Spleen (tissue), 11 donors: Measurements from ENCODE around the gene EGLN3. TPM values are rescaled to one million over a fixed set of nuclear protein-coding genes. Genes with fewer than 3 reads are reported as not detected.

Experiments used
- DNase-seq: peaks from one replicate; pipeline ENCODE4 v3.0.0-alpha.2; 2020
- H3K27ac ChIP-seq, 8 donors: fragments of 200-600 bp; sonication (generic) in 7 of 8; 1 replicate in 4 of 8; 2 replicates in 4 of 8; pipeline versions ENCODE4 v1.5.0 to v1.8.0; 2016 to 2021; ENCODE audit warnings: inconsistent platforms in 4 of 8, mild to moderate bottlenecking in 4 of 8, moderate library complexity in 1 of 8
- H3K27me3 ChIP-seq, 7 donors: fragments of 200-600 bp; sonication (generic) in 6 of 7; replicated peaks in 1 of 7; 1 replicate in 4 of 7; 2 replicates in 3 of 7; pipeline versions ENCODE4 v1.5.0 to v1.8.0; 2016 to 2021; ENCODE audit warnings: inconsistent platforms in 3 of 7, mild to moderate bottlenecking in 1 of 7
- H3K36me3 ChIP-seq, 6 donors: fragments of 200-600 bp; sonication (generic) in 5 of 6; 1 replicate in 4 of 6; 2 replicates in 2 of 6; pipeline versions ENCODE4 v1.5.0 to v1.8.0; 2016 to 2021; ENCODE audit warnings: inconsistent platforms in 2 of 6
- H3K4me1 ChIP-seq, 6 donors: fragments of 200-600 bp; sonication (generic) in 5 of 6; 1 replicate in 3 of 6; 2 replicates in 3 of 6; pipeline versions ENCODE4 v1.5.0 to v1.8.0; 2016 to 2021; ENCODE audit warnings: inconsistent platforms in 3 of 6
- H3K4me3 ChIP-seq, 8 donors: fragments of 200-600 bp; sonication (generic) in 7 of 8; 1 replicate in 4 of 8; 2 replicates in 4 of 8; pipeline versions ENCODE4 v1.5.0 to v1.8.0; 2016 to 2021; ENCODE audit warnings: inconsistent platforms in 4 of 8, mild to moderate bottlenecking in 4 of 8, moderate library complexity in 2 of 8
- H3K9me3 ChIP-seq, 8 donors: fragments of 200-600 bp; sonication (generic) in 7 of 8; 1 replicate in 4 of 8; 2 replicates in 4 of 8; pipeline versions ENCODE4 v1.5.0 to v1.8.0; 2016 to 2021; ENCODE audit warnings: inconsistent platforms in 4 of 8
- CTCF ChIP-seq, 11 experiments: fragments of 200-600 bp in 7 of 11; fragments of 450-650 bp in 4 of 11; sonication (generic) in 4 of 11; IDR thresholded peaks in 8 of 11; conservative IDR thresholded peaks in 3 of 11; 1 replicate in 7 of 11; 2 replicates in 4 of 11; pipeline versions ENCODE4 v1.4.0 to v1.8.0; 2016 to 2021; ENCODE audit warnings: antibody characterized with exemption in 11 of 11, inconsistent platforms in 4 of 11, mild to moderate bottlenecking in 1 of 11
- POLR2A ChIP-seq, 3 donors: fragments of 450-650 bp; IDR thresholded peaks; one replicate each; pipeline ENCODE4 v1.5.1; 2017; ENCODE audit warnings: antibody characterized with exemption in 3 of 3, mild to moderate bottlenecking in 1 of 3
- POLR2AphosphoS5 ChIP-seq, 3 donors: sonication (generic); formaldehyde crosslinking; IDR thresholded peaks; one replicate each; pipeline ENCODE4 v1.5.1; 2017; ENCODE audit warnings: antibody characterized with exemption in 3 of 3
- WGBS, 5 donors: extraction: QIAGEN DNeasy Blood & Tissue Kit in 3 of 5; methylation state at CpG; one replicate each; pipeline versions ENCODE4 v1.1.5 to v1.1.7; 2013 to 2018; 5-methylcytosine and 5-hydroxymethylcytosine counted together
- intact Hi-C: fragments of 100-400 bp; cut with DNase I; formaldehyde crosslinking; loops from one replicate; pipeline ENCODE4 v1.15.0; 2023; ENCODE audit warnings: low total_unique reads
- polyA plus RNA-seq, 3 donors: library from polyadenylated mRNA; stranded (reverse); fragments of 200-250 nt; gene quantifications; one replicate each; pipeline ENCODE4 v1.2.1, GENCODE V29; 2013
- total RNA-seq, 7 donors: library from RNA; depleted of rRNA in 3 of 7; stranded (reverse); fragments of >200 nt in 3 of 7; fragmentation: NEBNext Ultra II Directional in 4 of 7; extraction: Animal tissue kit (Norgen Biotek cat#: 25700) in 4 of 7; gene quantifications; one replicate each; pipeline versions ENCODE4 v1.1.0 to v1.2.1, GENCODE V29; 2016 to 2021
- donor health status: healthy with polysubstance abuse.
- donor health status: DM: no; HTN: no; CAD: no; lungs with moderate emphysema.
- donor health status: DM: no; HTN: no; CAD: no.
- donor health status: Bipolar disorder and iron deficiency.
- donor health status: healthy.
- donor health status: DM: no; HTN: no; CAD: no.
- donor health status: DM: yes; HTN: yes; CAD: no.

The EGLN3 gene
- total and polyA plus RNA-seq, 10 donors = 4.0 to 21.5 (median 7.8) TPM

DNA sequence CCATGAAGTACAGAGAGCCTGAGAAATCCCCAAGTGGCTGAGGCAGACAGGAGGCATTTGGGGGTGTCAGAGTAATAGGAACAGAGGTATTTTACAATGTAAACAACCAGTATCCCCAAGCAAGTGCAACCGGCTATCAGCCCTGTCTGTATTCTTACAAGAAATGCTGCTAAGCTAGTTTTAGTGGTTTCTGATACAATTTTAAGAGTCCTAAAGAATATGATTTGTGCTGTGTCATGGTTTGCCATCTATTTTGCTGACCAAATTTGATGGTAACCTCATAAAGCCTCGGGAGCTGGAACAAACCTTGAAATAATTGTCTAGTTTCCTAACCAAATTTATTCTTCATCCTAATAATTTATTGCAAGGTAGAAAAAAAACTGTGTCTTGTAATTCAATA lies 46.7 kb upstream of the EGLN3 start:
- intact Hi-C loops = no loop called here
- WGBS, 5 donors = 60 to 75% (median 66%) methylated on average over 2 of the region's 2 CpGs
- Histone ChIP-seq H3K36me3 (no peaks in the 10 kb centered on the region), H3K9me3 (no peaks in the 10 kb centered on the region), H3K4me3 (no peak overlapping the region), H3K4me1 (no peaks in the 10 kb centered on the region), H3K27me3 (no peaks in the 10 kb centered on the region), H3K27ac (no peak overlapping the region)
- DNase-seq = no peak
- no peak for TF ChIP-seq POLR2A (IDR thresholded peaks at IDR 0.05)
- TF ChIP-seq CTCF (IDR thresholded peaks at IDR 0.05 in 8 of 11, conservative IDR thresholded peaks at IDR 0.05 in 3 of 11) = no peak
- TF ChIP-seq POLR2AphosphoS5 (IDR thresholded peaks at IDR 0.05) = no peak

GRCh38 chr14:33996462-33996861 lies 45.6 kb upstream of the EGLN3 start:
- Histone ChIP-seq H3K36me3 (no peaks in the 10 kb centered on the region), H3K27ac (no peak overlapping the region), H3K27me3 (no peaks in the 10 kb centered on the region), H3K4me3 (no peak overlapping the region), H3K4me1 (no peaks in the 10 kb centered on the region), H3K9me3 (no peaks in the 10 kb centered on the region)
- WGBS, 5 donors = 92 to 97% (median 95%) methylated on average over 8 of the region's 8 CpGs
- DNase-seq = no peak
- TF ChIP-seq POLR2AphosphoS5 (IDR thresholded peaks at IDR 0.05) (no peak), POLR2A (IDR thresholded peaks at IDR 0.05) (no peak), CTCF (IDR thresholded peaks at IDR 0.05 in 8 of 11, conservative IDR thresholded peaks at IDR 0.05 in 3 of 11) (no peak)
- intact Hi-C loops = no loop called here

- no peak for DNase-seq
- TF ChIP-seq POLR2A (IDR thresholded peaks at IDR 0.05) (no peak), POLR2AphosphoS5 (IDR thresholded peaks at IDR 0.05) (no peak), CTCF (IDR thresholded peaks at IDR 0.05 in 8 of 11, conservative IDR thresholded peaks at IDR 0.05 in 3 of 11) (no peak)
- Histone ChIP-seq H3K4me1 (peaks cover 0 to 5% (median 0%) of the 10 kb centered on the region in 6 donors), H3K4me3 (no peak overlapping the region), H3K27ac (no peak overlapping the region), H3K27me3 (no peaks in the 10 kb centered on the region), H3K36me3 (no peaks in the 10 kb centered on the region), H3K9me3 (no peaks in the 10 kb centered on the region)
- WGBS, 5 donors = 69 to 88% (median 74%) methylated on average over 1 of the region's 1 CpG
- intact Hi-C loops = no loop called here
Measured at GRCh38 chr14:33993246-33993645, 42.4 kb upstream of the EGLN3 start.

GRCh38 chr14:33992274-33993007 lies 41.6 kb upstream of the EGLN3 start:
- TF ChIP-seq POLR2AphosphoS5 (IDR thresholded peaks at IDR 0.05) (no peak), POLR2A (IDR thresholded peaks at IDR 0.05) (no peak), CTCF (IDR thresholded peaks at IDR 0.05 in 8 of 11, conservative IDR thresholded peaks at IDR 0.05 in 3 of 11) (no peak)
- intact Hi-C loops = no loop called here

More at GRCh38 chr14:33992274-33993007, 41.6 kb upstream of the EGLN3 start:
- H3K9me3 ChIP-seq = no peaks in the 10 kb centered on the region
- no peak for DNase-seq
- H3K36me3 ChIP-seq = no peaks in the 10 kb centered on the region
- 91 to 97% (median 94%) methylated on average over 3 of the region's 3 CpGs for WGBS, 5 donors
- H3K4me1 ChIP-seq = peaks cover 0 to 5% (median 0%) of the 10 kb centered on the region in 6 donors
- no peak overlapping the region for H3K27ac ChIP-seq
- H3K4me3 ChIP-seq = no peak overlapping the region
- H3K27me3 ChIP-seq = no peaks in the 10 kb centered on the region
